ENCODE results near the gene SRSF12.

The SRSF12 gene

GRCh38 chr6:89117211-89118108 lies at the start of gene SRSF12:
TSS of gene SRSF12 (minus strand) at chr6:89118071. CDS start at chr6:89117887, 184 bp downstream.
- no peak for DNase-seq

- no peak for DNase-seq
Measured at GRCh38 chr6:89162047-89162371, 44.1 kb upstream of the SRSF12 start.

DNA sequence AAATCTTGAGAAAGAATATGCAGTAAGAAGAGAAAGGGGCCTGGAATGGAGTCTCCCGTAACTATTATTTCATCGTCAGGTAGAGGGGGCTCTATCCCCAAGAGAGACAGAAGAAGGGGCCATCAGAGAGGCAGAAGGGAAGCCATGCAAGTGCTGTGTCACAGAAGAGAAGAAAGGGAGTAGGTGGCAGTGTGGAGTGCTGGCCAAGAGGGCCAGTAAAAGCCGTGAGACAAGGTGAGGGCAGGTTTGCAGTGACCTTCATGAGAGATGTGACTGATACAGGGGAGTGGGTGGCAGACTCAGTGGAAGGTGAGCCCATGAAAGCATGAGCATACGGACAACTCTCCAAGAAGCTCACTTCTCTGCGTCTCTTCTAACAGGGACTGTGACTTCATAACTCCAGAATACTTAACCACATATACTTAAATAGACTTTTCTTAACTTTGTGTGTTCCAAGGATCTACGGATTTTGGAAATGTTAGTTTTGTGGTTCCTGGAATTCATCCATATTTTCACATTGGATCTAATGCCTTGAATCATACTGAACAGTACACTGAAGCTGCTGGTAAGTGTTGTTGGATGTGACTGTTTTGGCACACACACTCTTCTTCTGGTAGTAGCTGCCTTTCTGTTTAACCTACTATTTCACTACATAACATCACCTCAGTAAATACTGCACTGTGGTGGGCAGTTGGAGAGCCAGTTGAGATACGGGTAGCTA lies 43.6 kb upstream of the SRSF12 start:
- no peak for DNase-seq

GRCh38 chr6:89160331-89161092 lies 42.6 kb upstream of the SRSF12 start:
- no peak for DNase-seq

DNA sequence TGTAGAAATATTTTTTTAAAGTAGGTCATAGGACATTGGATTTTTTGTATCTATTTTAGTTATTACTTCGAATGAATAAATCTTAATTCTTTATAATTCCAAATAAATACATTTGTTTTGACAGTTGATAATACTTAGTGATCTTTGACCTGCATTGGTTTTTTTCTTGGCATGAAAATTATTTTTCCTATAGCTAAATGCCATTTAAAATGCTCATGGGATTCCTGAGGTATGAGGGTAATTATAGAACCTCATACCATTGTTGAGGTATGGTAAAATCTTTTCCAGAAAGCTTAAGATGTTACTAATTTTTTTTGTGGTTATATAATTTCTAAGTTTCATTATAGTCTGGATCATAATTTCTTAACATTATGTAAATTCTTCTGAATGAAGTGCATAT lies 36.3 kb upstream of the SRSF12 start:
- no peak for DNase-seq

DNA sequence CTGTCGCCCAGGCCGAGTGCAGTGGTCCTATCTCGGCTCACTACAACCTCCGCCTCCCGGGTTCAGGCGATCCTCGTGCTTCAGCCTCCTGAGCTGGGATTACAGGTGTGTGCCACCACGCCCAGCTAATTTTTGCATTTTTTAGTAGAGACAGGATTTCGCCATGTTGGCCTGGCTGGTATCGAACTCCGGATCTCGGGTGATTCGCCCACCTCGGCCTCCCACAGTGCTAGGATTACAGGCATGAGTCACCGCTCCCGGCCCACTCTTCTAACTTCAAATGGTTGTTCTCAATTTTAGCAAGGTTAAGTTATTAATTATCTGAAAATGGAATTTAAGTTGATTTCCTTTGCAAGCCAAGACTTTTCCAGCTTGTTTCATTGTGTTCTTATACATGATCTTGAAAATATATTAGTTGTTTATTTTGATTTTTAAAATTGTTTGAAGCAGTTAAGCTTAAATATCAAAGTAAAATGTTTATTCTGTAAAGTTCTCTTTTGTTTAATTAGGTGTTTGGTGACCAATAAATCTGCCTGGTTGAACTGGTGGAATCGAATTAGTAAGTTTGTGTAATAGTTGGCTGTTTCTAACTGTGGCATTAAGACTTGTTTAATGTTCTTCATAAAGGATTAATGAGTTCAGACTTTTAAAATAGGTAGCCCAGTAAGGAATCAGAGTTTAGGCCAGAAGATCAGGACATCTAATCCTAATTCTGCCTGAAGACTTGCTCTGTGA lies 30.3 kb upstream of the SRSF12 start:
- no peak for DNase-seq

- DNase-seq: no peak
Measured at GRCh38 chr6:89146718-89147700, 29.1 kb upstream of the SRSF12 start.

DNA sequence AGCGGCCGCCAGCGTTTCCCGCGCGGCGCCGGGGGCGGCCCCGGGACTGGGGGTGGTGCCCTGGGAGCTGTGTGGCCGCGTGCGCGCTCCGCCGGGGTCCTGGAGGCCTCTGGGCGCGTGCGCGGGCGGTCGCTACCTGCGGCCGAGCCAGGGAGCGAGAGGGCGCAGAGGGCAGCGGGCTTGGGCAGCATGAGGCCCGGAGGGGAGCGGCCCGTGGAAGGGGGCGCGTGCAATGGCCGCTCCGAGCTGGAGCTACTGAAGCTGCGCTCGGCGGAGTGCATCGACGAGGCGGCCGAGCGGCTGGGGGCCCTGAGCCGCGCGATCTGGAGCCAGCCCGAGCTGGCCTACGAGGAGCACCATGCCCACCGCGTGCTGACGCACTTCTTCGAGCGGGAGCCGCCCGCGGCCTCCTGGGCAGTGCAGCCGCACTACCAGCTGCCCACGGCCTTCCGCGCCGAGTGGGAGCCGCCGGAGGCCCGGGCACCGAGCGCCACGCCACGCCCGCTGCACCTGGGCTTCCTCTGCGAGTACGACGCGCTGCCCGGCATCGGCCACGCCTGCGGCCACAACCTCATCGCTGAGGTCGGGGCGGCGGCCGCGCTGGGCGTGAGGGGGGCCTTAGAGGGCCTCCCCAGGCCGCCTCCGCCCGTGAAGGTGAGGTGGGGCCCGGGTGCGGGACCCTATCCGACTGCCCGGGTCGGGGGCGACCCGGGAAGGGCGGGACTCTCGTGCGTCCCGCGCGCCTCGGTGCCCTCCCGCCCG lies 28.3 kb upstream of the SRSF12 start, which contains the start of gene PM20D2:
PM20D2 (plus strand) TSS at position 100 of the 762 bp plus-strand sequence; CDS start at position 190, 90 bp downstream.
- no peak for DNase-seq

GRCh38 chr6:89145091-89145955 lies 27.5 kb upstream of the SRSF12 start:
- no peak for DNase-seq

- no peak for DNase-seq
Measured at GRCh38 chr6:89144354-89144906, 26.6 kb upstream of the SRSF12 start.

DNA sequence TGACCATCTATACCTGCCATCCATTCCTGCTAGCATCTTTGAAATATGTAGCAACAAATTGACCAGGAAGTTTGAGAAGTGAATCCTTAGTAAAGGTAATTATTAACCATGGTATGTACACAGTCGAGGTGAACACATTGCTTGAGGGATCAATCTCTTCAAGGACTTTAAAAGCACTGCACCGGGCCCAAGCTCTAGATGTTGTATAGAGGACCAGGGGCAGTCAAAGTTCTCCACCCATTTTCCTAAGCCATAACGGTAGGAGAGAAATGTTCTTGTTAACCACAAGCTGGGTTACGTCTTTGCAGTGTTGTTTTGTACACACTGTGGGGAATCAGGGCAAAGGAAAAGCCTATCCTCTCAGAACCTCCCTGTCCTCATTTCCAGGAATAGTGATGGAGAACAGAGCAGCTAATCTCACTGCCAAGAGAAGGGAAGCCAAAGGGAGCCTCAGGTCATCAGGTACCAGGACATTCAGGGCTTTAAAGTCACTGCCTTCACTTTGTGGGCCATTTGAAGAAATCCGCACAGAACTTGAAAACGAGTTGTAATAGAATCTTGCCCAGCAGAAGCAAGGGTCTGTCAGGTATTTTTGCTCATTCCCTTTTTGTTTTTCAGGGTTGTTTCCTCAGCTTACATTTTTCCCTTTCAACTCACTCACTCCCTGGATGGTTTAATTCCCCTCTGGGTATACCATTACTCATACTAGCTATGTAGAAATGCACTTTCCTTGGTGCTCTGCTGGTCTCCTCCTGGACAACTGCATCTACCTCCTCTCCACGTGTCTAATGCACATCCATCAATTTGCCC lies 22.7 kb upstream of the SRSF12 start:
- no peak for DNase-seq

GRCh38 chr6:89139509-89140346 lies 21.9 kb upstream of the SRSF12 start:
- no peak for DNase-seq

- DNase-seq: no peak
Measured at GRCh38 chr6:89138173-89138572, 20.3 kb upstream of the SRSF12 start.

DNA sequence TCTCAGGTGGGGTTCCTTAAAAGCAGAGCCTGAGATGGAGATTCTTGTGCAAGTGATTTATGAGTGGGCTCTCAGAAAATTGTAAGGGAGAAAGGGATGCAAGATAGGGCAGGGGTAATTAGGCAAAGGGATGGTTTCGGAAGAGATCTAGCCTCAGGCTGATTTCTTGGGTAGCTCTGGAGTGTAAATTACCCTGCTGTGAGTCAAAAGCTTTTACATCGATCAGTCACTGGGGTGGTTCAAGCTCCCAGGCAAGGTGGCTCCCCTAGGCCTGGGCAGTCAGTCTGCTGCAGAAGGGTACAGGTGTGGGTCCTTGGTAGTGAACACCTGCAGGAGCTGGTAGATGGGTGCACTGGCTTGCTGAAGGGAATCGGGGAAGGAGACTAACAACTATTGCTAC lies 16.9 kb upstream of the SRSF12 start:
- no peak for DNase-seq

- DNase-seq: no peak
Measured at GRCh38 chr6:89133981-89134380, 16.1 kb upstream of the SRSF12 start.

DNA sequence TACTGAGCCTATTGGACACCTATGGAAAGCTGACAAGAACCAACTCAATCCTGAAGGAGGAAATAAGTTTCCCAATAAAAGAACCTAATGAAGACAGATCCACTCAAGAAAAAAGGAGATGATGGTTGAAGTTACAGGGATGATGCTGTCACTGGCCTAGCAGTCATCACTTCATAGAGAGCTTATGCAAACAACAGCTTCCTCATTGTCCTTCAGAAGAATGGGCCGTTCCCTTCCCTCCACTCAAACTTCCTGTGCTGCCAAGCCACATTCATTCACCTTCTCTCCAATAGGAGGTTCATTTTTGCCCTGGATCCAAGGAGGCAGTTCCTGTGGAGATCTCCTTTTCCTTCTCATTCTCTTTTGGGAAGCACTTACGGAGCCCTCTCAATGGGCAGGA lies 14.2 kb upstream of the SRSF12 start:
- no peak for DNase-seq

GRCh38 chr6:89131599-89131998 lies 13.7 kb upstream of the SRSF12 start:
- DNase-seq: no peak
